Astrocyte (in vitro differentiated cells and primary cell): Measurements from ENCODE around the gene MIF. TPM values are rescaled to one million over a fixed set of nuclear protein-coding genes. Genes with fewer than 3 reads are reported as not detected.

Experiments used
- DNase-seq: peaks from one replicate; pipeline ENCODE4 v3.0.0-alpha.2; 2010; ENCODE audit warnings: low read depth
- FAIRE-seq: peaks from 2 replicates; lab custom pipeline; 2011; peaks lifted over from hg19 to GRCh38; lab: Jason Lieb, UNC
- H2AFZ ChIP-seq: 2 replicates; pipeline ENCODE4 v1.6.0; 2012; ENCODE audit warnings: low read depth, low read length, inconsistent platforms
- H3K27ac ChIP-seq: 2 replicates; pipeline ENCODE4 v1.5.1; 2011; ENCODE audit warnings: low read depth, low read length, inconsistent platforms
- H3K27me3 ChIP-seq: 2 replicates; pipeline ENCODE4 v1.6.0; 2011; ENCODE audit warnings: low read length, inconsistent platforms; ENCODE audit not compliant: insufficient read depth
- H3K36me3 ChIP-seq: 2 replicates; pipeline ENCODE4 v1.5.1; 2011; ENCODE audit warnings: low read length, inconsistent platforms; ENCODE audit not compliant: insufficient read depth
- H3K4me1 ChIP-seq: 2 replicates; pipeline ENCODE4 v1.5.1; 2011; ENCODE audit warnings: low read length, inconsistent platforms; ENCODE audit not compliant: insufficient read depth
- H3K4me2 ChIP-seq: 2 replicates; pipeline ENCODE4 v1.6.0; 2012; ENCODE audit warnings: low read length, inconsistent platforms
- H3K4me3 ChIP-seq: 2 replicates; pipeline ENCODE4 v1.5.1; 2011; ENCODE audit warnings: low read depth, mild to moderate bottlenecking, low read length, inconsistent platforms; ENCODE audit not compliant: insufficient read depth
- H3K79me2 ChIP-seq: 2 replicates; pipeline ENCODE4 v1.6.0; 2012; ENCODE audit warnings: mild to moderate bottlenecking, low read length, inconsistent platforms; ENCODE audit not compliant: insufficient read depth
- H3K9ac ChIP-seq: 2 replicates; pipeline ENCODE4 v1.6.0; 2012; ENCODE audit warnings: mild to moderate bottlenecking, low read length, inconsistent platforms
- H3K9me3 ChIP-seq: 2 replicates; pipeline ENCODE4 v1.5.1; 2012; ENCODE audit warnings: low read depth, mild to moderate bottlenecking, low read length, inconsistent platforms; ENCODE audit not compliant: insufficient read depth
- H4K20me1 ChIP-seq: 2 replicates; pipeline ENCODE4 v1.6.0; 2012; ENCODE audit warnings: low read length, inconsistent platforms; ENCODE audit not compliant: insufficient read depth
- H3K27ac Mint-ChIP-seq: one replicate; pipeline ENCODE4 v1.8.0; 2021; ENCODE audit warnings: mild to moderate bottlenecking, mixed read lengths; ENCODE audit not compliant: unreplicated experiment
- H3K27me3 Mint-ChIP-seq: one replicate; pipeline ENCODE4 v1.8.0; 2021; ENCODE audit warnings: low read depth, mixed read lengths; ENCODE audit not compliant: unreplicated experiment
- H3K36me3 Mint-ChIP-seq: one replicate; pipeline ENCODE4 v1.8.0; 2021; ENCODE audit warnings: low read depth, mixed read lengths; ENCODE audit not compliant: unreplicated experiment
- H3K4me1 Mint-ChIP-seq: one replicate; pipeline ENCODE4 v1.8.0; 2021; ENCODE audit warnings: low read depth, mixed read lengths; ENCODE audit not compliant: unreplicated experiment
- H3K4me3 Mint-ChIP-seq: one replicate; pipeline ENCODE4 v1.8.0; 2021; ENCODE audit warnings: mild to moderate bottlenecking, moderate library complexity, mixed read lengths; ENCODE audit not compliant: unreplicated experiment
- H3K9me3 Mint-ChIP-seq: one replicate; pipeline ENCODE4 v1.8.0; 2021; ENCODE audit warnings: mild to moderate bottlenecking, mixed read lengths; ENCODE audit not compliant: unreplicated experiment
- EZH2 ChIP-seq: IDR thresholded peaks from 2 replicates; pipeline ENCODE4 v1.6.1; 2012; ENCODE audit warnings: mild to moderate bottlenecking, low read length, inconsistent platforms; ENCODE audit not compliant: insufficient read depth
- total RNA-seq: library from RNA; stranded (reverse); gene quantifications from 2 replicates; pipeline ENCODE4 v1.2.1, GENCODE V29; 2021
- TF ChIP-seq, protein P1 (sequence below): IDR thresholded peaks from 2 replicates; pipeline ENCODE4 v1.5.1; 2011; ENCODE audit warnings: low read depth, mild to moderate bottlenecking, inconsistent platforms, low read length, moderate library complexity; ENCODE audit not compliant: insufficient read depth

MIF gene
- total RNA-seq, 1 donor from 2014 or later = 906 TPM

DNA sequence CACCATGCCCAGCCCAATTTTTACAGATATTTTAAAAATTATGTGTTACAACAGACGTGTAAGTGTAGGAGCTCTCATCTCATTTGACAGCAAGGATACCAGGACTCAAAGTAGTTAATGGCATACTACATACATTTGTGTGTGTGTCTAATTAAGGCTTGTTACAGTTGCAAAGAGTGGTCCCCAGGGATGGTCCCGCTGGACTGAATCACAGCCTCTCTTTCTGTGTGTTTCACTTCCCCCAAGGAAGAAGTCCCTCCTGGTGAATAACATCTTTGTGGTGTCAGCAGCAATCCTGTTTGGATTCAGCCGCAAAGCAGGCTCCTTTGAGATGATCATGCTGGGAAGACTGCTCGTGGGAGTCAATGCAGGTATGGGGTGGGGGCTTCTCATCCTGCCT is 19.3 kb upstream of the MIF start:
- Histone ChIP-seq H3K4me2 (no peak overlapping the region), H3K27me3 (no peaks in the 10 kb centered on the region), H3K27ac (no peak overlapping the region), H3K36me3 (no peaks in the 10 kb centered on the region), H2AFZ (no peak overlapping the region), H3K79me2 (no peaks in the 10 kb centered on the region), H3K4me1 (no peaks in the 10 kb centered on the region), H3K9me3 (no peaks in the 10 kb centered on the region), H4K20me1 (no peaks in the 10 kb centered on the region), H3K9ac (no peak overlapping the region), H3K4me3 (no peak overlapping the region)
- no peaks in the 10 kb centered on the region for H3K9me3 Mint-ChIP-seq
- FAIRE-seq = no peak
- H3K27me3 Mint-ChIP-seq = no peaks in the 10 kb centered on the region
- H3K27ac Mint-ChIP-seq = no peak overlapping the region
- H3K4me3 Mint-ChIP-seq = no peak overlapping the region
- peaks cover 34% of the 10 kb centered on the region for H3K36me3 Mint-ChIP-seq
- DNase-seq = no peak
- peaks cover 1% of the 10 kb centered on the region for H3K4me1 Mint-ChIP-seq
- TF ChIP-seq, protein P1, sequence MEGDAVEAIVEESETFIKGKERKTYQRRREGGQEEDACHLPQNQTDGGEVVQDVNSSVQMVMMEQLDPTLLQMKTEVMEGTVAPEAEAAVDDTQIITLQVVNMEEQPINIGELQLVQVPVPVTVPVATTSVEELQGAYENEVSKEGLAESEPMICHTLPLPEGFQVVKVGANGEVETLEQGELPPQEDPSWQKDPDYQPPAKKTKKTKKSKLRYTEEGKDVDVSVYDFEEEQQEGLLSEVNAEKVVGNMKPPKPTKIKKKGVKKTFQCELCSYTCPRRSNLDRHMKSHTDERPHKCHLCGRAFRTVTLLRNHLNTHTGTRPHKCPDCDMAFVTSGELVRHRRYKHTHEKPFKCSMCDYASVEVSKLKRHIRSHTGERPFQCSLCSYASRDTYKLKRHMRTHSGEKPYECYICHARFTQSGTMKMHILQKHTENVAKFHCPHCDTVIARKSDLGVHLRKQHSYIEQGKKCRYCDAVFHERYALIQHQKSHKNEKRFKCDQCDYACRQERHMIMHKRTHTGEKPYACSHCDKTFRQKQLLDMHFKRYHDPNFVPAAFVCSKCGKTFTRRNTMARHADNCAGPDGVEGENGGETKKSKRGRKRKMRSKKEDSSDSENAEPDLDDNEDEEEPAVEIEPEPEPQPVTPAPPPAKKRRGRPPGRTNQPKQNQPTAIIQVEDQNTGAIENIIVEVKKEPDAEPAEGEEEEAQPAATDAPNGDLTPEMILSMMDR = no peak
- TF ChIP-seq EZH2 = no peak

DNA sequence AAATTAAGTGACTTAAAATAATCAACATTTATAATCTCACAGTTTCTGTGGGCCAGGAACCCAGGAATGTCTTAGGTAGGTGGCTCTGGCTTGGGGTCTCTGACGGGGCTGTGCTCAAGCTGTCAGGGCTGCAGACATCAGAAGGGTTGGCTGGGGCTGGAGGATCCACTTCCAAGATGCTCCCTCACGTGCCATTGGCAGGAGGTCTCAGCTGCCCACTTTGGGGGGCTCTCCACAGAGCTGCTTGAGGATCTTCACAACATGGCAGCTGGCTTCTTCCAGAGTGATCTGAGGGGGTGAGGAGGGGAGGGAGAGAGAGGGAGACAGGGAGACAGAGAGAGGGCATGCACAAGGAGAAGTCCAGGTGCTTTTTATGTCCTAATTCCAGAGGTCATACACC is 18.4 kb upstream of the MIF start:
- H3K9ac ChIP-seq = no peak overlapping the region
- TF ChIP-seq, protein P1 = no peak
- TF ChIP-seq EZH2 = no peak
- no peak for DNase-seq

DNA sequence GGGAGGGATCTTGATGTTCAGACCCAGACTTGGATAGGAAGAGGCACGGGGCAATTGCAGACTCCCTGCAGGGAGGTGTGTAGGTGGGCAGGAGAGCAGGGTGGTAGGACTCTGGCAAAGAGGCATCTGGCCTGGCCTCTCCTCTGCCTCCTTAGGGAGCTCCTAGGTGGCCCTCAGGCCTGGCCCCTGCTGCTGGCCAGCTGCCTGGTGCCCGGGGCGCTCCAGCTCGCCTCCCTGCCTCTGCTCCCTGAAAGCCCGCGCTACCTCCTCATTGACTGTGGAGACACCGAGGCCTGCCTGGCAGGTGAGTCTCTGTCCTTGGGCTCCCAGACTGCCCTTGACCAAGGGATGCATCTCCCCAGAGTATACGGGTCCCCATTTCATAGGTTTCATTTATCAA is 16.6 kb upstream of the MIF start:
- no peak overlapping the region for H3K27ac Mint-ChIP-seq
- H3K27me3 Mint-ChIP-seq = no peaks in the 10 kb centered on the region
- DNase-seq (no peak), FAIRE-seq (no peak)
- H3K9me3 Mint-ChIP-seq = no peaks in the 10 kb centered on the region
- no peaks in the 10 kb centered on the region for H3K79me2 ChIP-seq
- H3K36me3 ChIP-seq = no peaks in the 10 kb centered on the region
- H3K4me1 ChIP-seq = no peaks in the 10 kb centered on the region
- no peak for TF ChIP-seq EZH2
- TF ChIP-seq, protein P1 = no peak
- H3K27ac ChIP-seq = no peak overlapping the region
- H3K4me3 Mint-ChIP-seq = no peak overlapping the region
- H3K4me3 ChIP-seq = no peak overlapping the region
- H3K9me3 ChIP-seq = no peaks in the 10 kb centered on the region
- peaks cover 37% of the 10 kb centered on the region for H3K36me3 Mint-ChIP-seq
- H3K9ac ChIP-seq = no peak overlapping the region
- no peaks in the 10 kb centered on the region for H4K20me1 ChIP-seq
- H3K4me2 ChIP-seq = no peak overlapping the region
- H3K4me1 Mint-ChIP-seq = peaks cover 1% of the 10 kb centered on the region
- no peaks in the 10 kb centered on the region for H3K27me3 ChIP-seq
- H2AFZ ChIP-seq = no peak overlapping the region

More for the DNA sequence above, 18.4 kb upstream of the MIF start:
- H3K4me1 ChIP-seq = no peaks in the 10 kb centered on the region
- no peaks in the 10 kb centered on the region for H3K79me2 ChIP-seq
- no peaks in the 10 kb centered on the region for H4K20me1 ChIP-seq
- no peak overlapping the region for H3K4me2 ChIP-seq
- no peak overlapping the region for H3K4me3 ChIP-seq
- no peak overlapping the region for H3K27ac ChIP-seq
- H3K4me1 Mint-ChIP-seq = peaks cover 1% of the 10 kb centered on the region
- H3K4me3 Mint-ChIP-seq = no peak overlapping the region
- H2AFZ ChIP-seq = no peak overlapping the region
- no peak overlapping the region for H3K27ac Mint-ChIP-seq
- no peaks in the 10 kb centered on the region for H3K27me3 Mint-ChIP-seq
- peaks cover 34% of the 10 kb centered on the region for H3K36me3 Mint-ChIP-seq
- no peaks in the 10 kb centered on the region for H3K9me3 ChIP-seq
- H3K36me3 ChIP-seq = no peaks in the 10 kb centered on the region
- FAIRE-seq = no peak
- H3K27me3 ChIP-seq = no peaks in the 10 kb centered on the region
- no peaks in the 10 kb centered on the region for H3K9me3 Mint-ChIP-seq
